Activated T-cell treated with anti-CD3 and anti-CD28 coated beads, Interleukin-2, amount 50 U/mL, for 72 hours (primary cell): ENCODE data around the gene FBLN7. TPM values are rescaled to one million over a fixed set of nuclear protein-coding genes. Genes with fewer than 3 reads are reported as not detected.
A peak's percentile ranks its signal among the peaks of the same experiment; 100 is the strongest.
"Not testable (repeated sequence)": the region's sequence is repeated elsewhere in the genome, so short reads cannot be mapped to it uniquely, and the experiment has no call there.

ENCODE experiments used
- ATAC-seq, 2 donors: fragments of 150-1000 bp; cut with Tn5 transposase; replicated peaks in 1 of 2; 2 replicates each; pipeline ENCODE4 v1.10.0; 2021; ENCODE audit warnings: moderate library complexity in 2 of 2, mild to moderate bottlenecking in 1 of 2
- DNase-seq, 2 donors: peaks; one replicate each; pipeline ENCODE4 v3.0.0; 2021 to 2022; ENCODE audit warnings: mixed read lengths in 1 of 2
- H3K27ac Mint-ChIP-seq: one replicate; pipeline ENCODE4 v1.8.0; 2022; ENCODE audit warnings: mild to moderate bottlenecking, moderate library complexity, mixed read lengths
- H3K27me3 Mint-ChIP-seq: one replicate; pipeline ENCODE4 v1.8.0; 2022; ENCODE audit warnings: low read depth, mixed read lengths
- H3K36me3 Mint-ChIP-seq, 2 donors: one replicate each; pipeline ENCODE4 v1.8.0; 2022; ENCODE audit warnings: mixed read lengths in 2 of 2, mild to moderate bottlenecking in 1 of 2; ENCODE audit not compliant: insufficient read depth in 2 of 2
- H3K4me1 Mint-ChIP-seq: one replicate; pipeline ENCODE4 v1.8.0; 2022; ENCODE audit warnings: low read depth, mixed read lengths
- H3K4me3 Mint-ChIP-seq, 2 donors: one replicate each; pipeline ENCODE4 v1.8.0; 2022; ENCODE audit warnings: mild to moderate bottlenecking in 2 of 2, mixed read lengths in 2 of 2, moderate library complexity in 2 of 2
- H3K9me3 Mint-ChIP-seq, 2 donors: one replicate each; pipeline ENCODE4 v1.8.0; 2022; ENCODE audit warnings: mixed read lengths in 2 of 2
- total RNA-seq, 2 donors: library from RNA; stranded (reverse); gene quantifications; one replicate each; pipeline ENCODE4 v1.2.3, GENCODE V29; 2022

FBLN7 gene, protein sequence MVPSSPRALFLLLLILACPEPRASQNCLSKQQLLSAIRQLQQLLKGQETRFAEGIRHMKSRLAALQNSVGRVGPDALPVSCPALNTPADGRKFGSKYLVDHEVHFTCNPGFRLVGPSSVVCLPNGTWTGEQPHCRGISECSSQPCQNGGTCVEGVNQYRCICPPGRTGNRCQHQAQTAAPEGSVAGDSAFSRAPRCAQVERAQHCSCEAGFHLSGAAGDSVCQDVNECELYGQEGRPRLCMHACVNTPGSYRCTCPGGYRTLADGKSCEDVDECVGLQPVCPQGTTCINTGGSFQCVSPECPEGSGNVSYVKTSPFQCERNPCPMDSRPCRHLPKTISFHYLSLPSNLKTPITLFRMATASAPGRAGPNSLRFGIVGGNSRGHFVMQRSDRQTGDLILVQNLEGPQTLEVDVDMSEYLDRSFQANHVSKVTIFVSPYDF
- total RNA-seq: 10 to 100 TPM; 22.3 to 30.6 TPM

DNA sequence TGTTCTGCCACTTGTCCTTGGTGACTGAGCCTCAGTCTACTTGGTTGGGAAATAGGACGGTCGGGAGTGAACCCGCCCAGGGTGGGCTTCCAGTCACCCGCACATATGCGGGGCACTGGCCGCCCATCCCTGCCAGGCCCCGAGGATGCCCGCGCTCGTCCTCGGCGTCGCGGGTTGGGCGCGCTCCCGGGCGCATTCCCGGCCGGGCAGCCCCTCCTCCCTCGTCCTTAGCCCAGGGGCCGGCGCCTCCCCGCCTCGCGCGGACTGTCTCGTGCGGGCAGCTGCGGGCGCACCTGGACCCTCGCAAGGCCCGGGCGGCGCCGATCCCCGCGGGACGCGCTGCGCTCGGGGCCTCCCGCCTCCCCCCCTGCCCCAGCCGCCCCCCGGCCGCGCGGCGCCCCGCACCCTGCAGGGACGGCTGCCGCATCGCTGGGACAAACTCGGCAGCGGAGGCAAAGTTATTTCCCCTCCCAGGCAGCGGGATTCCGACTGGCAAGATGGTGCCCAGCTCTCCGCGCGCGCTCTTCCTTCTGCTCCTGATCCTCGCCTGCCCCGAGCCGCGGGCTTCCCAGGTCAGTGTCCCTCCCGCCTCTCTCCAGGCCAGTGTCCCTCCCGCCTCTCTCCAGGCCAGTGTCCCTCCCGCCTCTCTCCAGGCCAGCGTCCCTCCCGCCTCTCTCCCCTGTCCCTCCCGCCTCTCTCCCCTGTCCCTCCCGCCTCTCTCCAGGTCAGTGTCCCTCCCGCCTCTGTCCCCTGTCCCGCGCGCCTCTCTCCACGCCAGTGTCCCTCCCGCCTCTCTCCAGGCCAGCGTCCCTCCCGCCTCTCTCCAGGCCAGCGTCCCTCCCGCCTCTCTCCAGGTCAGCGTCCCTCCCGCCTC lies at the start of gene FBLN7:
Gene FBLN7, plus strand, starts transcription at position 227 of the 874 bp plus-strand sequence. Its CDS starts 271 bp downstream, at position 498.
- Mint-ChIP-seq H3K27me3 (peaks cover 23% of the 10 kb centered on the region), H3K9me3 (no peaks in the 10 kb centered on the region), H3K4me3 (peak within 1 kb of the TSS; percentile 64 to 72), H3K4me1 (no peaks in the 10 kb centered on the region), H3K36me3 (no peaks in the 10 kb centered on the region), H3K27ac (no peak within 1 kb of the TSS)
- ATAC-seq: peak; percentile 42 to 52
- no peak for DNase-seq

DNA sequence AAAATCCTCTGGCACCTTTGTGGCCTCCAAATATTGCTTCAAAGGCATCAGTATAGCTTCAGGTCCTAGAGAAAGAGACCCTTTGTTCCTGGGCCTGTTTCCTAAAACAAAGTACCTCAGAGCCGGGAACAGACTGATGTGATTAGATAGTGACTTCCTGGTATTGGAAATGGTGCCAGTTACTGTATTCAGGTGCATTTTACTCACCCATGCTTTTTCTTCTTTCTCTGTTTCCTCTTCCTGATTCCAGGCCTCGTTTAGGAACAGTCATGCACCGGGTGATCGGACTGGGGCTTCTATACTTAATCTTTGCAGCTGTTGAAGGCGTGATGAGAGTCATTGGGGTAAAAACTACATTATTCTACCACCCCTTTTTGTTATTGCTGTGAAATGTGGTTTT lies 48.8 kb upstream of the FBLN7 start:
- Mint-ChIP-seq H3K9me3 (no peaks in the 10 kb centered on the region), H3K4me1 (peaks cover 11% of the 10 kb centered on the region), H3K27ac (no peak overlapping the region), H3K4me3 (no peak overlapping the region), H3K36me3 (peaks cover 18 to 29% of the 10 kb centered on the region in 2 donors), H3K27me3 (no peaks in the 10 kb centered on the region)
- no peak for ATAC-seq
- no peak for DNase-seq

DNA sequence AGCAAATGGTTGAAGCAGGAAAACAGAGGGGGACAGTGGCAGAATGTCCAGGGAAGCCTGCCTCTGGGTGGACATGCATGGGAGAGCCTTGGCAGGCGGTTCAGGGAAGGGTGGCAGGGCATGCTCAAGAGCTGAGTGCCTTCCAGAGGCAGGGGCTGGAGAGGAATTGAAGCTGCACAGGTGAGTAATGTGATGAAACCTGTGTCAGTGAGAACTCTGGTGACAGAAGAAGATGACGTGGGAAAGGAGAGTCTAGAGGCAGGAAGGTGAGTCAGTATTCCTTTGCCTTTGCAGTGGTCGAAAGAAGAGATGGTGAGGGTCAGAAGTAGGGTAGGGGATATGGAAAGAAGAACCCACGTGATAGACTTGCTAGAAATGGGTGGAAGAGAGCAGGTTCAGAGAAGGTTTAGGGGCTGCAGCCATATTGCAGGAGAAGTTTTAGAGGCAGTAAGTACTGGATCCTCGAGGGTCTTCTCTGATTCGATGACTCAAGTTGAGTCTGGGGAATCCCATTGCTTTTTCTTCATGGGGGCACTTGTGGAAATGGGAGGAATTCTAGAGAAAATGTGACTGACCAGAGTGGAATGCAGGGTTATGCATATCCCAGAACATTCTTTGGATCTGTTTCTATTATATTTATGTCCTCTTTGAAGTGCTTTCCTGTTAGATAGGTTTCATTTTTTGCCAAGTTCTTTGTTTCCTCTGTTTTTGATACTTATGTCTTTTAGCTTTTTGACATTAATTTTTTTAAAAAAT lies 45.7 kb upstream of the FBLN7 start:
- Mint-ChIP-seq H3K9me3 (no peaks in the 10 kb centered on the region), H3K27ac (peak overlapping the region; percentile 66), H3K27me3 (no peaks in the 10 kb centered on the region), H3K4me3 (no peak overlapping the region), H3K4me1 (peaks cover 11% of the 10 kb centered on the region), H3K36me3 (peaks cover 6 to 9% of the 10 kb centered on the region in 2 donors)
- DNase-seq (peak in 1 of 2 donors; percentile 6), ATAC-seq (peak; percentile 81 to 86)

DNA sequence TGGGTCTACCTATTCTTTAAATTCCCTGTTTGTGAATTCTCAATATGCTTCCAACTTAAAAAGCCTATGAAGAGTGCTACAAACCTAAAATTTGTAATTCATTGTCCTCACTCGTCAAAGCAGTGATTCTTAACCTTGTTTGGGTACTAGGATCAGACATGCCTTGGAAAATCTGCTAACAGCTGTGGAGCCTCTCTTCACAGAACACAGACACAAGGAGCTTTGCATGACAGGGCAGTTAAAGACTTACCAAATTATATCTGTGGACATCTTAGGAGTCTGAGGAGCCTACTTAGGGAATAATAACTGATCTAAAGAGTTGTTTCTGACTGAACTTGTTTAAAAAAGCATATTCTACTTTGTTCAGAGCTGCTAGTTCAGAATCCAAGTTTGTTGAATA lies 45.0 kb upstream of the FBLN7 start:
- DNase-seq: no peak
- no peaks in the 10 kb centered on the region for H3K27me3 Mint-ChIP-seq
- peaks cover 11% of the 10 kb centered on the region for H3K4me1 Mint-ChIP-seq
- peaks cover 6 to 13% of the 10 kb centered on the region in 2 donors for H3K36me3 Mint-ChIP-seq
- no peak for ATAC-seq
- H3K4me3 Mint-ChIP-seq: no peak overlapping the region
- no peak overlapping the region for H3K27ac Mint-ChIP-seq
- H3K9me3 Mint-ChIP-seq: no peaks in the 10 kb centered on the region

DNA sequence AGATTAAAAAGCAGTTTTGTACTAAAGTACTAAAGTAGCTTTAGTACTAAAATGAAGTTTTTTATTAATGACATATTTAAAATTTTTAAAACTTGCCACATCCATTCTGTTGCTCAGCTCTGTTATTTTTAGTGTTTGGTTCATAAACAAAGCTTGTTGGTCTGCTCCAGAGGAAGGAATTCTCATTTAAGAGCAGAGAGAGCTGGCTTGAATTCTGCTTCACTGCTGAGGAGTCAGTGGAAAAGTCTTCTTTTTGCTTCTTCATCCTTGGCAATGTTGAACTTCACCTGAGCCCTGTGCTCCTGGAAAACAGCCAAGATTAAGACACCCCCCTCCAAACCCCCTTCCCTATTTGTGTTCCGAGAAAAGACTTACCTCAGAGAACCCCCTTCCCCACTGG lies 42.5 kb upstream of the FBLN7 start:
- H3K9me3 Mint-ChIP-seq: no peaks in the 10 kb centered on the region
- peaks cover 8 to 13% of the 10 kb centered on the region in 2 donors for H3K36me3 Mint-ChIP-seq
- ATAC-seq: no peak

DNA sequence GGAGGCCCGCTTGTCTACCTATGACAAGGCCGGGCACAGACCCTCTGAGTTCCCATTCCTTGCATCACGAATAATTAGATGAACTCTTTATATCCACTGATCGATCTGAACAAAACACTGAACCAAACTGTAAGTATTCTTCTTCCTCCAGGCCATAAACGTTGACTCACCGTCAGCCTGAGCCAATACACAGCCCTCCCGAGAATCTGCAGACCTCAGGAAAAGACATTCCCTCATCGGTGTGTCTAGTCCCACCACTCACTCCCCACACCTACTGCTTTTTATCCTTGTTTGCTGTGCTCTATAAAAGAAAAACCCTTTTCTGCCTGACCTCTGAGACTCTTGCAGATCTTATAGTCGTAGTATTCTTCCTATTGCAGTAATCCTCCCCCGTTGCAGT lies 42.1 kb upstream of the FBLN7 start:
- Mint-ChIP-seq H3K4me1 (peaks cover 11% of the 10 kb centered on the region), H3K9me3 (no peaks in the 10 kb centered on the region), H3K4me3 (no peak overlapping the region), H3K36me3 (peaks cover 8 to 13% of the 10 kb centered on the region in 2 donors), H3K27me3 (no peaks in the 10 kb centered on the region), H3K27ac (no peak overlapping the region)
- DNase-seq: no peak
- no peak for ATAC-seq

More for the DNA sequence above, 42.5 kb upstream of the FBLN7 start:
- Mint-ChIP-seq H3K4me3 (no peak overlapping the region), H3K27me3 (no peaks in the 10 kb centered on the region), H3K27ac (no peak overlapping the region), H3K4me1 (peaks cover 11% of the 10 kb centered on the region)
- DNase-seq: no peak

DNA sequence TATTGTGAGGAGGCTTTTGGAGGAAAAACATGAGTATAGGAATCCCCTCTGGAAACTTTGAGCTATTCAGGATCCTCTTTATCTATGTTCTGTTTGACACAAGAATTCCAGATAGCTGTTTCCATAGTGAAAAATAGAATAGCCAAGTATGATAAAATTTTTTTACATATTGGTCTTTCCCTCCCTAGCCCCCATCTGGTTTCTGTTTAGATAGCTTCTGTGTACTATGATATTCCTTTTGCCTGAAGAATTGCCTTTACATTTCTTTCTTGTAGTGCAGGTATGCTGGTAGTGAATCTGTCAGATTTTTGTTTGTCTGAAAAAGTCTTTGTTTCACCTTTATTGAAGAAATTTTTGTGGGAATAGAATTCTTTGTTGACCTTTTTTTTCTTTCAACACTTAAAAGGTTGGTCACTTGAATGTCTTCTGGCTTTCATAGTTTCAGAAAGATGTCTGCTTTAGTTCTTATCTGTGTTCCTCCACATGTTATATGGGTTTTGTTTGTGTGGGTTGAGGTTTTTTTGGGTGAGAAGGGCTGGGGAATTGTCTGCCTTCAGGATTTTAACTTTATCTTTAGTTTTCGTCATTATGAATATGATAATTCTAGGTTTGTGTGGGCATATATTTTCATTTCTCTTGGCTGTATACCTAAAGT lies 29.9 kb upstream of the FBLN7 start:
- peaks cover 35 to 66% of the 10 kb centered on the region in 2 donors for H3K36me3 Mint-ChIP-seq
- ATAC-seq (no peak), DNase-seq (no peak)
- no peak overlapping the region for H3K4me3 Mint-ChIP-seq
- peaks cover 11% of the 10 kb centered on the region for H3K4me1 Mint-ChIP-seq
- no peaks in the 10 kb centered on the region for H3K27me3 Mint-ChIP-seq
- H3K9me3 Mint-ChIP-seq: peaks cover 9 to 18% of the 10 kb centered on the region in 2 donors
- no peak overlapping the region for H3K27ac Mint-ChIP-seq

DNA sequence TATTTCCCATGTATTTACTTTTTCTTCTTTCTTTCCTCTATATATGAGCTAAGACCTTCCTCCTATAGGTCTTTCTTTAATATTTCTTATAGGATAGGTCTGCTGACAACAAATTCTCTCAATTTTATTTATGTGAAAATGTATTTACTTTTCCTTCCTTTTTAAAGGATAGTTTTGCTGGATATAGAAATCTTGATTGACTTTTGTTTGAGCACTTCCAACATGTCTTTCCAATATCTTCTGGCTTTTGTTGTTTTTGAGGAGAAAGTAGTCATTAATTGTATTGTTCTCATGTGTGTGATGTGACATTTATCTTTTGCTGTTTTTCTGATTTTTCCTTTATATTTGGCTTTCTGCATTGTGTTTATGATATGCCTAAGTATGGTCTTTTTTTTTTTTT lies 28.9 kb upstream of the FBLN7 start:
- H3K9me3 Mint-ChIP-seq: peaks cover 9 to 18% of the 10 kb centered on the region in 2 donors
- no peak overlapping the region for H3K27ac Mint-ChIP-seq
- no peaks in the 10 kb centered on the region for H3K27me3 Mint-ChIP-seq
- H3K36me3 Mint-ChIP-seq: peaks cover 36 to 65% of the 10 kb centered on the region in 2 donors
- peaks cover 12% of the 10 kb centered on the region for H3K4me1 Mint-ChIP-seq
- DNase-seq: no peak
- H3K4me3 Mint-ChIP-seq: no peak overlapping the region
- ATAC-seq: no peak

DNA sequence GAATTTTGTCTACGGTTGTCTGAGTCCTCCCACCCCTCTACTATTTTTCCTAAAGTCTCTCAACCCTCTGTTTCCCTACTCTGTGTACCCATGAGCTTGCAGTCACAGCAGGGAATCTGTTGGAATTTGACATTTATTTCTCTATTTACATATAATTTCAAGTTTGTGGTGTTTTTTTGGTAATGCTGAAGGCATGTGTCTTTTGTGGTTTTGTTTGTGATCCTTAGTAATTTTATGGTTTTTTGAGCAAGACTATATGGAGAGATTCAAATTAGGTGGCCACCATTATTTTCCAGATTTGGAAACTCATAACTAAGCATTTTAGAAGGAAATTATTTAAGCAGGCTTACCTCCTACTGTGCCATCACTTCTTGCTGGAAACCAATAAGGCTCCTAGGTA lies 27.2 kb upstream of the FBLN7 start:
- H3K4me3 Mint-ChIP-seq: no peak overlapping the region
- peaks cover 36 to 66% of the 10 kb centered on the region in 2 donors for H3K36me3 Mint-ChIP-seq
- H3K4me1 Mint-ChIP-seq: peaks cover 12% of the 10 kb centered on the region
- H3K9me3 Mint-ChIP-seq: peaks cover 9 to 18% of the 10 kb centered on the region in 2 donors
- DNase-seq: no peak
- no peaks in the 10 kb centered on the region for H3K27me3 Mint-ChIP-seq
- no peak for ATAC-seq
- H3K27ac Mint-ChIP-seq: peak overlapping the region; percentile 73

DNA sequence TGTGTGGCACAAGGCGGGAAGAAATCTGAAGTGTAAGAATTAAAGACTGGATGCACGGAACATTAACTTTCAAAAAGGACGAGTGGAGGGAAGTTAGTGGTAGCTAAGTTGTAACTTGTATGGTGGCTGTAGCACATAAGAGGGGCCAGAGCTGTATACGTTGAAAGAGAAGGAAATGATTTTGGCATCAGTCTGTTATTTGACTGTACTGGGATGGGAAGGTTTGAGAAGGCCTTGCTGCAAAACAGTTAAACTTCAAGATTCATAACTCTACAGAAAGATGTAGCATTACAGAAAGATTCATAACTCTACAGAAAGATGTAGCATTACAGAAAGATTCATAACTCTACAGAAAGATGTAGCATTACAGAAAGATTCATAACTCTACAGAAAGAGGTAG lies 24.8 kb upstream of the FBLN7 start:
- Mint-ChIP-seq H3K27ac (peak overlapping the region; percentile 89), H3K9me3 (peaks cover 9 to 14% of the 10 kb centered on the region in 2 donors), H3K4me3 (peak overlapping the region; percentile 8 to 35), H3K36me3 (peaks cover 32 to 59% of the 10 kb centered on the region in 2 donors), H3K4me1 (peaks cover 12% of the 10 kb centered on the region)
- peak; percentile 93 to 94 for ATAC-seq
- not testable (repeated sequence) for DNase-seq, H3K27me3 Mint-ChIP-seq

DNA sequence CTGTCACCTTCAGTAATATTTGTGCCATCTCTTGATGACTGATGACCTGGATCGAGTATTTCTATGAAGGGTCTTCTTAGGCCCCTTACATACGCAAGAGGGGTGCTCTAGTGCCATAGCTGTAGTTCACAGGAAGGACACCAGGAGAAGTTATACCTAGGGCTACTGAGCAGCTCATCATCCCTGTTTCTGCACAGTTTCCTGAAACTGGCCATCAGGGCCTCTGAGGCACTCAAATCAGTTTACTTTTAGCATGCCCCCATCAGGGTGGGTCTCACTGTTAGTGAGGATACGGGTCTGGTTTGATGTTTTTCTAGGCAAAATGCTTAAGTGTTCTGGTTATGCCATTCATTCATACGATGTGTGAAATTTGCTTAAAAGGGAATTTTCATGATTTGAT lies 20.0 kb upstream of the FBLN7 start:
- ATAC-seq (no peak), DNase-seq (no peak)
- Mint-ChIP-seq H3K4me3 (no peak overlapping the region), H3K27ac (no peak overlapping the region), H3K9me3 (peaks cover 0 to under 1% of the 10 kb centered on the region in 2 donors), H3K27me3 (no peaks in the 10 kb centered on the region), H3K36me3 (peaks cover 5 to 20% of the 10 kb centered on the region in 2 donors), H3K4me1 (peaks cover 5% of the 10 kb centered on the region)

DNA sequence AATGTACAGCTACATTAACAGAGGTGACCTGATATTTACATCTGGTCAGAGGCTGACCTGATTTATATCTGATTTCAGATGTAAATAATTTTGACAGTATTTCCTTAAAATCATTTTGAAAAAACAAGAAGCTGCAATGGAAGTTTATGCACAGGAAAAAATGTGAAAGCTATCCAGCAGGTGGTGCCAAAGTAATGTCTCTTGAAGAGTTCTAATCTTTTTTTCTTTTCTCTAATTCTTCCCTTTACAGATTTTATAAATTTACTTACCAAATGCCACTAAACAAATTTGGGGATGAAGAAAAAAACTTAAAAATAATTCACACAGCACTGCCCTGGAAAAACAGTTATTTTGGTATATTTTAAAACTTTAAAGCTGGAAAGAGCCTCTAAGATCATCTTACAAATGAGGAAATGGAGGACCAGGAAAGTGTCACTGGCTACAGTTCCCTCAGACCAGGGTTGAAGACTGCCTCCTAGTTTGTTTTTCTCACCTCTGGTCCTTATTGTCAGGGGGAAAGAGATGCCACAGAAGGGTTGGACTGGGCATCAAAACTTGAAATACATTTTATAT lies 16.4 kb upstream of the FBLN7 start:
- no peaks in the 10 kb centered on the region for H3K27me3 Mint-ChIP-seq
- DNase-seq (peak; percentile 35 to 52), ATAC-seq (no peak)
- no peak overlapping the region for H3K27ac Mint-ChIP-seq
- H3K9me3 Mint-ChIP-seq: peaks cover 3 to 9% of the 10 kb centered on the region in 2 donors
- H3K36me3 Mint-ChIP-seq: peaks cover 6 to 26% of the 10 kb centered on the region in 2 donors
- H3K4me1 Mint-ChIP-seq: peaks cover 10% of the 10 kb centered on the region
- H3K4me3 Mint-ChIP-seq: no peak overlapping the region
